GM12864 (cell line): ENCODE data around the gene PTPN9.
"Not testable (repeated sequence)": the region's sequence is repeated elsewhere in the genome, so short reads cannot be mapped to it uniquely, and the experiment has no call there.

Experiments
- DNase-seq: peaks from one replicate; pipeline ENCODE4 v3.0.0-alpha.2; 2011; ENCODE audit warnings: low read depth
- H3K4me3 ChIP-seq: 2 replicates; pipeline ENCODE4 v1.5.1; 2011; ENCODE audit warnings: mild to moderate bottlenecking, low read depth, low read length, control low read depth
- TF ChIP-seq, protein P1 (sequence below): IDR thresholded peaks from 2 replicates; pipeline ENCODE4 v1.5.1; 2011; ENCODE audit warnings: low read depth, mild to moderate bottlenecking, moderate library complexity, low read length, control low read depth, inconsistent platforms; ENCODE audit errors: missing control alignments

The PTPN9 gene

DNA sequence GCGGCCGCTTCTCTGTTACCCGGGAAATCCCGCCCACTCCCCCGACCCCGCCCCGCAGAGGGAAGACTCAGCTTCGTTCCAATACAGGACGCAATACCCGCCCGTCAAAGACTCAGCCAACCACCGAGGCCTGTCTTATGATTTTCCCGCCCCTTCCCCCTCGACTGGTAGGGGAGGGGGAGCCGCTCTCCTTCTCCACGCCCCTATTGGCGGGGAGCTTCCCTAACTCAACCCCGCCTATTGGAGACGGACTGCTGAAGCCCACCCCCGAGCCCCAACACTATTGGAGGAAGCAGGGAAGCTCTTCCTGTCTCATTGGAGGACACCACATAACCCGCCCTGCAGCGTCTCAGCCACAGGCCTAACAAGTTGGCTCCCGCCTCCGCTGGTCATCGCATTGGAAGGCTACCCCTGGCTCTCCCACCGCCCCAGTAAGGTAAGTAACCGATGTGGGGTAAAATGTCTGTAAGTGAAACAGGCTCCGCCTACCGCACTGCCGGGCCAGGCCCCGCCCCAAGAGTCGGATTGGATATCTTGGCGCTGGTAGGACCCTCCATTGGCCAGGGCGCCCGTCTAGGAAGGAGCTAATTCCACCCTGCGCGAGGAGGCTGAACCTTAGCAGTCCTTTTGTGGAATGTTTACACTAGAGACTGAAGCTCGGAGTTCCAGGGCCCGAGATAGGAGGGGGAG is 127.3 kb downstream of the PTPN9 start, which contains the start of gene SIN3A:
Gene SIN3A (minus strand): TSS at position 17 of the 690 bp plus-strand sequence. CDS start 21,315 bp downstream, outside the sequence.
- peak; percentile 100 for DNase-seq
- TF ChIP-seq, protein P1, sequence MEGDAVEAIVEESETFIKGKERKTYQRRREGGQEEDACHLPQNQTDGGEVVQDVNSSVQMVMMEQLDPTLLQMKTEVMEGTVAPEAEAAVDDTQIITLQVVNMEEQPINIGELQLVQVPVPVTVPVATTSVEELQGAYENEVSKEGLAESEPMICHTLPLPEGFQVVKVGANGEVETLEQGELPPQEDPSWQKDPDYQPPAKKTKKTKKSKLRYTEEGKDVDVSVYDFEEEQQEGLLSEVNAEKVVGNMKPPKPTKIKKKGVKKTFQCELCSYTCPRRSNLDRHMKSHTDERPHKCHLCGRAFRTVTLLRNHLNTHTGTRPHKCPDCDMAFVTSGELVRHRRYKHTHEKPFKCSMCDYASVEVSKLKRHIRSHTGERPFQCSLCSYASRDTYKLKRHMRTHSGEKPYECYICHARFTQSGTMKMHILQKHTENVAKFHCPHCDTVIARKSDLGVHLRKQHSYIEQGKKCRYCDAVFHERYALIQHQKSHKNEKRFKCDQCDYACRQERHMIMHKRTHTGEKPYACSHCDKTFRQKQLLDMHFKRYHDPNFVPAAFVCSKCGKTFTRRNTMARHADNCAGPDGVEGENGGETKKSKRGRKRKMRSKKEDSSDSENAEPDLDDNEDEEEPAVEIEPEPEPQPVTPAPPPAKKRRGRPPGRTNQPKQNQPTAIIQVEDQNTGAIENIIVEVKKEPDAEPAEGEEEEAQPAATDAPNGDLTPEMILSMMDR: no peak
- peak within 1 kb of the TSS; percentile 73 for H3K4me3 ChIP-seq

DNA sequence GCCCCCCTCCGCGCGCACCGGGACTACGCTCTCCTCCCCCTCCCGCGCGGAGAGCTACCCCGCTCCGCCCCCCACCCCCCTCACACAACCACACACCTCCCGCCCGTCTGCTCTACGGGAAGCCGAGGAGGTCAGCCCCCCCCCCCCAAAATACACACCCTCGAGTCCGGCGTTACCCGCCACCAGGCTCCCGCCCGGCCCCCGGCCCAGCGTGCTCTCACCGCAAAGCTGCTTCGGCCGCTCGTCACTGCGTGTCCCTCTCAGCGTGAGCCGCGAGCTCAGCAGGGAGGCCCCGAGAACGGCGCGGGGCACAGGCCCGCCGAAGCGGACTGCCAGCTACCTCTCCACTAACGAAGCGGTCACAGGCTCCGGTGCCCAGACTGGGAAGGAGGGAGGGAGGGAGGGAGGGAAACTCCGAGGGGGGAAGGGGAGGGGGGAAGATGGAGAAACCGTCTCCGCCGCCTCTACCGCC is 127.9 kb downstream of the PTPN9 start:
- DNase-seq: no peak
- TF ChIP-seq, protein P1: no peak

DNA sequence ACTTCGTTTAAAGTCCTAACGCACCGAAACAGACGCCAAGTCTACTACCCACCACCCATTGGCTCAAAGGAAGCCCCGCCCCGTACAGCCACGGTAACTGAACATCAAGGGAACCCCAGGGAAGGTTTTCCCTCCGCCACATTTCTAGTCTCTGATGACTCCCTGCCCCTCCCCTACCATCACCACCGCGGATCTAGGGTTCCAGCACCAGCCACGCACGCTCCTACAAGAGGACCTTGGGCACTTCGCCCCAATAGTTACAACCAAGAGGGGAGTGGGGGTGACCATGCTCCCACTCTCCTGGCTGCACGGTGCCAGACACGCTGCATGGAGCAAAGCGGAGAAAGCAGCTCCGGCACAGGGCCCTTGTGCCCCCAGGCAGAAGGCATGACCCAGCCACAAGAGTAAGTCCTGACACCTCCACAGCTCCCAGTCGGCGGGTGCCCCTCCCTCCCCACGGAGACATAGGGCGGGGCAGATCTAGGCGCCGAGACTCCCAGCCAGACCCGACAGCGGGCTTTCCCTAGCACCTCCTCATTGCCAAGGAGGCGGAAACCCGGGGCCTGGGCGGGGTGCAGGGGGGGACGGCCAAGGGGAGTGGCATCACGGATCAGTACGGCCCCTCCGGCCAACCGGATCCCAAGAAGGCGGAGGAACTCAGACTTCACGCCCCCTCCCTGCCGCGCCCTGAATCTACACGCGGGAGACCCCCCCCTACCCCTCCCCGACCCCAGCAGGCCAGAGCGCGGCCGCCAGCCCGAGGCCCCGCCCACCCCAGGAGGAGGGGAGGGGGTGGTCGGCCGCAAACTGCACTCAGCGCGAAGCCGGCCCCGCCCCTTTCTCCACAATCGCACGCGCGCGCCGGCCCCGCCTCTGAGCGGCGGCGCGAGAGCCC is 128.6 kb downstream of the PTPN9 start:
- H3K4me3 ChIP-seq: peak overlapping the region; percentile 73
- peak; percentile 89 for DNase-seq
- TF ChIP-seq, protein P1: no peak

More for the DNA sequence above, 127.9 kb downstream of the PTPN9 start:
- peak overlapping the region; percentile 73 for H3K4me3 ChIP-seq

DNA sequence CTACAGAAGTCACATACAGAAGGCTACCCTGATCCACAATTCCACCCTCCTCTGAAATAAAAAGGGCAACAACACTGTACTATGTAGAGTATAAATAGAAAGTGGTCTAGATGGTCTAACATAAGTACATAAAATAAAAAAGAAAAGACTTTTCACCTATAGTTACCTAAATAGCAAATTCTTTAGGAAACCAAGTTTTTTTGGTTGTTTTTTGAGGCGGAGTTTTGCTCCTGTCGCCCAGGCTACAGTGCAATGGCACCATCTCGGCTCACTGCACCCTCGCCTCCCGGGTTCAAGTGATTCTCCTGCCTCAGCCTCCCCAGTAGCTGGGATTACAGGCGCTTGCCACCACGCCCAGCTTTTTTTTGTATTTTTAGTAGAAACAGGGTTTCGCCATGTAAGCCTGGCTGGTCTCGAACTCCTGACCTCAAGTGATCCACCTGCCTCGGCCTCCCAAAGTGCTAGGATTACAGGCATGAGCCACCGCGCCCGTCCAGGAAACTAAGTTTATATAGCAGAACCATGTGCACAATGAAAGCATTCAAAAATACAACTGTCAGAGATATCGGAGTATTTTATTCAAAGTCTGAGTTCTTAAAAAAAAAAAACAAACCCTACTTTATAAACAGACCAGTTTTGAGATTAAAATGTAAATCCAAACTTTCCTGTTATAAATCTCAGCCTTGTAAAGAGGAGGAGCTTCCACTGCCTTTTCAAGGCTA is 129.4 kb downstream of the PTPN9 start:
- TF ChIP-seq, protein P1: no peak
- DNase-seq: no peak
- peak overlapping the region; percentile 73 for H3K4me3 ChIP-seq

DNA sequence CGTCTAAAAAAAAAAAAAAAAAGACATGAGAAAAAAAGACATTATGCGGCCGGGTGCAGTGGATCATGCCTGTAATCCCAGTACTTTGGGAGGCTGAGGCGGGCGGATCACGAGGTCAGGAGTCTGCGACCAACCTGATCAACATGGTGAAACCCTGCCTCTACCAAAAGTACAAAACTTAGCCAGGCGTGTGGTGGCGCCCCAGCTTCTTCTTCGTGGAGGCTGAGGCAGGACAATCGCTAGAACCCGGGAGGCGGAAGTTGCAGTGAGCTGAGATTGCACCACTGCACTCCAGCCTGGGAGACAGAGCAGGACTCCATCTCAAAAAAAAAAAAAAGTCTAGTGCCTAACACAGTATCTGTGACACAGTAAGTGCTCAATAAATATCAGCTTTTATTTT is 130.9 kb downstream of the PTPN9 start:
- H3K4me3 ChIP-seq, DNase-seq: not testable (repeated sequence)

DNA sequence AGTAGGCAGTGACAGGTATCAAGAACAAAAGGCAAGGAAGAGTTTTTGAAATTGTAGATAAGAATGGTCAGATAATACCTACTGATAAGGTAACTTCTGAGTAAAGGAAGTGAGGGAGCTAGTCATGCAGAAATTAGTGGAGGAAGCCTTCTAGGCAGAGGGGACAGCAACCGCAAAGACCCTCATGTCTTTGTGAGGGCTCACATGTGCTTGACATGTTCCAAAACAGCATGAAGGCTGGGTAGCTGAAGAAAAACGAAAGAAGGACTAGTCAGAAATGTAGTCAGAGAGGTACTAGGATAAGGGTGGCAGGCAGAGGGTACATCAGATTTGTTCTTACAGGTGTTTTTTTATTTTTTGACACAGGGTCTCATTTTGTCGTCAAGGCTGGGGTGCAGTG is 133.0 kb downstream of the PTPN9 start:
- DNase-seq: no peak
- no peak overlapping the region; the same call in 1 of the 2 replicates for H3K4me3 ChIP-seq
- TF ChIP-seq, protein P1: no peak

DNA sequence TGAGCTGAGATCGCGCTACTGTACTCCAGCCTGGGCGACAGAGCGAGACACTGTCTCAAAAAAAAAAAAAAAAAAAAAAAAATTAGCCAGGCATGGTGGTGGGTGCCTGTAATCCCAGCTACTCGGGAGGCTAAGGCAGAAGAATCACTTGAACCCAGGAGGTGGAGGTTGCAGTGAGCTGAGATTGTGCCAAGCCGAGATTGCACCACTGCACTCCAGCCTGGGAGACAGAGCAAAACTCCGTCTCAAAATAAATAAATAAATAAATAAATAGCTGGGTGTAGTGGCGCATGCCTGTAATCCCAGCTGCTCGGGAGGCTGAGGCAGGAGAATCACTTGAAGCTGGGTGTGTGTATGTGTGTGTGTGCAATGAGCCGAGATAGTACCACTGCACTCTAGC is 133.8 kb downstream of the PTPN9 start:
- not testable (repeated sequence) for DNase-seq, H3K4me3 ChIP-seq

DNA sequence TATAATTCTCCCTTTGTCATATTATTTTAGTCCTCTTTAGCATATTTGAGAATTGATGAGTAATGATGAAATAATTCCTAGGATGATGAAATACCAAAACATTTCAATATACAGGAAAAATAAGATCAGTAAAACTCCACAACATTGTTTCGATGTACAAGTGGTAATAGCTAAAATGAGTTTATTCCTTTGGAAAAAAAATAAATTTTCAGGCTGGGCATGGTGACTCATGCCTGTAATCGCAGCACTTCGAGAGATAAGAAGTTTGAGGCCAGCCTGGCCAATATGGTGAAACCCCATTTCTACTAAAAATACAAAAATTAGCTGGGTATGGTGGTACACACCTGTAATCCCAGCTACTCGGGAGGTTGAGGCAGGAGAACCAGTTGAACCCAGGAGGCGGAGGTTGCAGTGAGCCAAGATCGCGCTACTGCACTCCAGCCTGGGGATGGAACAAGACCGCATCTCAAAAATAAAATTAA is 135.1 kb downstream of the PTPN9 start:
- H3K4me3 ChIP-seq, DNase-seq: not testable (repeated sequence)
